K562 (cell line): Measurements from ENCODE around the gene ID1. TPM values are rescaled to one million over a fixed set of nuclear protein-coding genes. Genes with fewer than 3 reads are reported as not detected.

ENCODE experiments used
- HDAC3 ChIP-seq: fragments of 450-650 bp; IDR thresholded peaks from 2 replicates; pipeline ENCODE4 v1.6.1; 2018; ENCODE audit warnings: borderline replicate concordance, mild to moderate bottlenecking, moderate library complexity; ENCODE audit not compliant: partially characterized antibody
- HMG20B ChIP-seq: fragments of 250-450 bp; sonication (Bioruptor Pico); IDR thresholded peaks from 2 replicates; pipeline ENCODE4 v1.5.0; 2021; ENCODE audit warnings: mild to moderate bottlenecking
- PPARD ChIP-seq: fragments of 250-450 bp; sonication (Bioruptor Pico); IDR thresholded peaks from 2 replicates; pipeline ENCODE4 v1.8.0; 2022; ENCODE audit warnings: inconsistent platforms, mild to moderate bottlenecking, moderate library complexity
- RHOXF2B ChIP-seq: fragments of 250-450 bp; sonication (Bioruptor Pico); conservative IDR thresholded peaks from 2 replicates; pipeline ENCODE4 v1.5.1; 2021
- SIN3B ChIP-seq: fragments of 450-650 bp; IDR thresholded peaks from 2 replicates; pipeline ENCODE4 v1.6.1; 2017; ENCODE audit warnings: low read depth, mild to moderate bottlenecking, moderate library complexity
- TCF3 ChIP-seq: sonication (generic); formaldehyde crosslinking; IDR thresholded peaks from 2 replicates; pipeline ENCODE4 v1.4.0; 2020; ENCODE audit warnings: mild to moderate bottlenecking, missing genetic modification reagents
- polyA plus RNA-seq, 8 experiments: library from polyadenylated mRNA; depleted of rRNA in 4 of 8; stranded (reverse) in 5 of 8; unstranded in 3 of 8; fragments of >200 nt; fragmentation: Nextera tagmentation in 2 of 8; fragmentation: Illumina TruSeq in 1 of 8; extraction: Ambion mirVana in 2 of 8; extraction: Trizol in 1 of 8; gene quantifications; 2 replicates each; pipeline versions ENCODE4 v1.2.1 to v1.2.3, GENCODE V29; 2011 to 2014; ENCODE audit warnings: inconsistent platforms in 1 of 8, missing spikeins in 1 of 8
- total RNA-seq, 7 experiments: library from RNA; depleted of rRNA in 6 of 7; stranded (reverse); fragments of >200 nt in 6 of 7; fragmentation: Illumina TruSeq in 2 of 7; extraction: Trizol in 2 of 7; gene quantifications; 2 replicates each; pipeline versions ENCODE4 v1.2.1 to v1.2.3, GENCODE V29; 2011 to 2021; ENCODE audit warnings: low replicate concordance in 1 of 7
- TF ChIP-seq, protein P1 (sequence below): fragments of 250-450 bp; sonication (Bioruptor Pico); IDR thresholded peaks from 2 replicates; pipeline ENCODE4 v1.4.0; 2020
- TF ChIP-seq, protein P2 (sequence below): fragments of 250-450 bp; sonication (Bioruptor Pico); IDR thresholded peaks from 2 replicates; pipeline ENCODE4 v1.5.0; 2021
- TF ChIP-seq, protein P3 (sequence below), 2 experiments: fragments of 450-650 bp; IDR thresholded peaks; 2 replicates each; pipeline ENCODE4 v1.6.1; 2016
- TF ChIP-seq, protein P4 (sequence below): fragments of 250-450 bp; sonication (Bioruptor Pico); IDR thresholded peaks from 2 replicates; pipeline ENCODE4 v1.4.0; 2020
- TF ChIP-seq, protein P5 (sequence below): fragments of 450-650 bp; IDR thresholded peaks from 2 replicates; pipeline ENCODE4 v1.6.1; 2016; ENCODE audit warnings: low read depth, mild to moderate bottlenecking, moderate library complexity
- TF ChIP-seq, protein P6 (sequence below): fragments of 250-450 bp; sonication (Bioruptor Pico); IDR thresholded peaks from 2 replicates; pipeline ENCODE4 v1.4.0; 2020; ENCODE audit warnings: mild to moderate bottlenecking, moderate library complexity

The ID1 gene
- total and polyA plus RNA-seq, 9 of the 15 experiments (the other 6 are each of a cell fraction or from before 2014, with no cell fraction given) = 1.4 to 358 (median 65.0) TPM

DNA sequence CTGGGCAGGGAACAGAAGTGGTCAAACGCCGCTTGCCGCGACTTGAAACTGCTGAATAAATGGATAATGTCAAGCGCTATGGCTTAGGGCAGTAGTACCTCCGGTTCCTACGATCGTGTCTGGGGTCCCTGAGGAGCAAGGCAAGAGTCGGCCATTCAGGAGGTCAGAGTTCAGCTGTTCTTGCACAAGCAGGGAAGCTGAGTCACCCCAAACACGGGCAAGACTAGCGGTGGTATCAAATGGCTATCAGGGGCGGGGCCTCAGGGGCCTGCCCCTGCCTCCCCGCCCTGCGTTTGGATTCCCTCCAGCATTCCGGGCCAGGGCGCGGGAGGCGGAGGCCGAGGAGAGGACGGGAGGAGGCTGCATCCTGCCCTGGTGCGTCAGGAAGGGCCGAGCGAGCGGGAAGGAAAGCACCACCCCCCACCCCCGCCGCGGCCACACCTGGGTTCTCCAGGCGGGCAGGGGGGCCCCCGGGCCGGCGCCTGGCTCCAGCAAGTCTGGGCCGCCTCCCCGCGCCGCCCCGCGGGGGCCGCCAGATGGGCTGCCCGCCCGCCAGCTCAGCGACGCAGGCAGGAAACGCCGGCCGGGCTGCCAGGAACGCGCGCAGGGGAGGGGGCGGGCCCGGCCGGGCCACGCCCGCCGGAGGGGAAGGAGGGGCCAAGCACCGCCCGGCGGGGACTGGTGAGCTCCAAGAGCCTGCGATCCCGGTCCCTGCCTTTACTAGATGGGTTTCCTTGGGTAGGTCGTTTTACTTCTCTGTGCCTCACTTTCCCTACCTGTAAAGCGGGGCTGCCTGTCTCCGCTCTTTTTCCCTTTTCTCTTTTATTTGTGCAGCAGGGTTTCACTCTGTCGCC lies 32.2 kb upstream of the ID1 start (continued):
- TF ChIP-seq, protein P1, sequence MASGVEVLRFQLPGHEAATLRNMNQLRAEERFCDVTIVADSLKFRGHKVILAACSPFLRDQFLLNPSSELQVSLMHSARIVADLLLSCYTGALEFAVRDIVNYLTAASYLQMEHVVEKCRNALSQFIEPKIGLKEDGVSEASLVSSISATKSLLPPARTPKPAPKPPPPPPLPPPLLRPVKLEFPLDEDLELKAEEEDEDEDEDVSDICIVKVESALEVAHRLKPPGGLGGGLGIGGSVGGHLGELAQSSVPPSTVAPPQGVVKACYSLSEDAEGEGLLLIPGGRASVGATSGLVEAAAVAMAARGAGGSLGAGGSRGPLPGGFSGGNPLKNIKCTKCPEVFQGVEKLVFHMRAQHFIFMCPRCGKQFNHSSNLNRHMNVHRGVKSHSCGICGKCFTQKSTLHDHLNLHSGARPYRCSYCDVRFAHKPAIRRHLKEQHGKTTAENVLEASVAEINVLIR = peak; percentile 24; the same call in 1 of the 2 replicates
- TF ChIP-seq, protein P2, sequence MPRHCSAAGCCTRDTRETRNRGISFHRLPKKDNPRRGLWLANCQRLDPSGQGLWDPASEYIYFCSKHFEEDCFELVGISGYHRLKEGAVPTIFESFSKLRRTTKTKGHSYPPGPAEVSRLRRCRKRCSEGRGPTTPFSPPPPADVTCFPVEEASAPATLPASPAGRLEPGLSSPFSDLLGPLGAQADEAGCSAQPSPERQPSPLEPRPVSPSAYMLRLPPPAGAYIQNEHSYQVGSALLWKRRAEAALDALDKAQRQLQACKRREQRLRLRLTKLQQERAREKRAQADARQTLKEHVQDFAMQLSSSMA = peak; percentile 72; the same call in 1 of the 2 replicates
- TF ChIP-seq RHOXF2B (CRISPR knock-in tag) (no peak; the same call in 1 of the 2 replicates), HMG20B (CRISPR knock-in tag) (no peak), SIN3B (peak; percentile 76), PPARD (CRISPR knock-in tag) (no peak), TCF3 (CRISPR knock-in tag) (peak; percentile 42), HDAC3 (no peak)
- TF ChIP-seq, protein P3, sequence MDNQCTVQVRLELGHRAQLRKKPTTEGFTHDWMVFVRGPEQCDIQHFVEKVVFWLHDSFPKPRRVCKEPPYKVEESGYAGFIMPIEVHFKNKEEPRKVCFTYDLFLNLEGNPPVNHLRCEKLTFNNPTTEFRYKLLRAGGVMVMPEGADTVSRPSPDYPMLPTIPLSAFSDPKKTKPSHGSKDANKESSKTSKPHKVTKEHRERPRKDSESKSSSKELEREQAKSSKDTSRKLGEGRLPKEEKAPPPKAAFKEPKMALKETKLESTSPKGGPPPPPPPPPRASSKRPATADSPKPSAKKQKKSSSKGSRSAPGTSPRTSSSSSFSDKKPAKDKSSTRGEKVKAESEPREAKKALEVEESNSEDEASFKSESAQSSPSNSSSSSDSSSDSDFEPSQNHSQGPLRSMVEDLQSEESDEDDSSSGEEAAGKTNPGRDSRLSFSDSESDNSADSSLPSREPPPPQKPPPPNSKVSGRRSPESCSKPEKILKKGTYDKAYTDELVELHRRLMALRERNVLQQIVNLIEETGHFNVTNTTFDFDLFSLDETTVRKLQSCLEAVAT (IDR thresholded peaks at IDR 0.05) = peak; percentile 48 to 60; a peak in 1 of 4 replicates
- TF ChIP-seq, protein P4, sequence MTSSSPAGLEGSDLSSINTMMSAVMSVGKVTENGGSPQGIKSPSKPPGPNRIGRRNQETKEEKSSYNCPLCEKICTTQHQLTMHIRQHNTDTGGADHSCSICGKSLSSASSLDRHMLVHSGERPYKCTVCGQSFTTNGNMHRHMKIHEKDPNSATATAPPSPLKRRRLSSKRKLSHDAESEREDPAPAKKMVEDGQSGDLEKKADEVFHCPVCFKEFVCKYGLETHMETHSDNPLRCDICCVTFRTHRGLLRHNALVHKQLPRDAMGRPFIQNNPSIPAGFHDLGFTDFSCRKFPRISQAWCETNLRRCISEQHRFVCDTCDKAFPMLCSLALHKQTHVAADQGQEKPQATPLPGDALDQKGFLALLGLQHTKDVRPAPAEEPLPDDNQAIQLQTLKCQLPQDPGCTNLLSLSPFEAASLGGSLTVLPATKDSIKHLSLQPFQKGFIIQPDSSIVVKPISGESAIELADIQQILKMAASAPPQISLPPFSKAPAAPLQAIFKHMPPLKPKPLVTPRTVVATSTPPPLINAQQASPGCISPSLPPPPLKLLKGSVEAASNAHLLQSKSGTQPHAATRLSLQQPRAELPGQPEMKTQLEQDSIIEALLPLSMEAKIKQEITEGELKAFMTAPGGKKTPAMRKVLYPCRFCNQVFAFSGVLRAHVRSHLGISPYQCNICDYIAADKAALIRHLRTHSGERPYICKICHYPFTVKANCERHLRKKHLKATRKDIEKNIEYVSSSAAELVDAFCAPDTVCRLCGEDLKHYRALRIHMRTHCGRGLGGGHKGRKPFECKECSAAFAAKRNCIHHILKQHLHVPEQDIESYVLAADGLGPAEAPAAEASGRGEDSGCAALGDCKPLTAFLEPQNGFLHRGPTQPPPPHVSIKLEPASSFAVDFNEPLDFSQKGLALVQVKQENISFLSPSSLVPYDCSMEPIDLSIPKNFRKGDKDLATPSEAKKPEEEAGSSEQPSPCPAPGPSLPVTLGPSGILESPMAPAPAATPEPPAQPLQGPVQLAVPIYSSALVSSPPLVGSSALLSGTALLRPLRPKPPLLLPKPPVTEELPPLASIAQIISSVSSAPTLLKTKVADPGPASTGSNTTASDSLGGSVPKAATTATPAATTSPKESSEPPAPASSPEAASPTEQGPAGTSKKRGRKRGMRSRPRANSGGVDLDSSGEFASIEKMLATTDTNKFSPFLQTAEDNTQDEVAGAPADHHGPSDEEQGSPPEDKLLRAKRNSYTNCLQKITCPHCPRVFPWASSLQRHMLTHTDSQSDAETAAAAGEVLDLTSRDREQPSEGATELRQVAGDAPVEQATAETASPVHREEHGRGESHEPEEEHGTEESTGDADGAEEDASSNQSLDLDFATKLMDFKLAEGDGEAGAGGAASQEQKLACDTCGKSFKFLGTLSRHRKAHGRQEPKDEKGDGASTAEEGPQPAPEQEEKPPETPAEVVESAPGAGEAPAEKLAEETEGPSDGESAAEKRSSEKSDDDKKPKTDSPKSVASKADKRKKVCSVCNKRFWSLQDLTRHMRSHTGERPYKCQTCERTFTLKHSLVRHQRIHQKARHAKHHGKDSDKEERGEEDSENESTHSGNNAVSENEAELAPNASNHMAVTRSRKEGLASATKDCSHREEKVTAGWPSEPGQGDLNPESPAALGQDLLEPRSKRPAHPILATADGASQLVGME (CRISPR knock-in tag) = 0 out of 2 replicates have a peak, but pooled peaks have one; percentile 8
- TF ChIP-seq, protein P5, sequence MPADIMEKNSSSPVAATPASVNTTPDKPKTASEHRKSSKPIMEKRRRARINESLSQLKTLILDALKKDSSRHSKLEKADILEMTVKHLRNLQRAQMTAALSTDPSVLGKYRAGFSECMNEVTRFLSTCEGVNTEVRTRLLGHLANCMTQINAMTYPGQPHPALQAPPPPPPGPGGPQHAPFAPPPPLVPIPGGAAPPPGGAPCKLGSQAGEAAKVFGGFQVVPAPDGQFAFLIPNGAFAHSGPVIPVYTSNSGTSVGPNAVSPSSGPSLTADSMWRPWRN = 0 out of 2 replicates have a peak, but pooled peaks have one; percentile 24
- TF ChIP-seq, protein P6, sequence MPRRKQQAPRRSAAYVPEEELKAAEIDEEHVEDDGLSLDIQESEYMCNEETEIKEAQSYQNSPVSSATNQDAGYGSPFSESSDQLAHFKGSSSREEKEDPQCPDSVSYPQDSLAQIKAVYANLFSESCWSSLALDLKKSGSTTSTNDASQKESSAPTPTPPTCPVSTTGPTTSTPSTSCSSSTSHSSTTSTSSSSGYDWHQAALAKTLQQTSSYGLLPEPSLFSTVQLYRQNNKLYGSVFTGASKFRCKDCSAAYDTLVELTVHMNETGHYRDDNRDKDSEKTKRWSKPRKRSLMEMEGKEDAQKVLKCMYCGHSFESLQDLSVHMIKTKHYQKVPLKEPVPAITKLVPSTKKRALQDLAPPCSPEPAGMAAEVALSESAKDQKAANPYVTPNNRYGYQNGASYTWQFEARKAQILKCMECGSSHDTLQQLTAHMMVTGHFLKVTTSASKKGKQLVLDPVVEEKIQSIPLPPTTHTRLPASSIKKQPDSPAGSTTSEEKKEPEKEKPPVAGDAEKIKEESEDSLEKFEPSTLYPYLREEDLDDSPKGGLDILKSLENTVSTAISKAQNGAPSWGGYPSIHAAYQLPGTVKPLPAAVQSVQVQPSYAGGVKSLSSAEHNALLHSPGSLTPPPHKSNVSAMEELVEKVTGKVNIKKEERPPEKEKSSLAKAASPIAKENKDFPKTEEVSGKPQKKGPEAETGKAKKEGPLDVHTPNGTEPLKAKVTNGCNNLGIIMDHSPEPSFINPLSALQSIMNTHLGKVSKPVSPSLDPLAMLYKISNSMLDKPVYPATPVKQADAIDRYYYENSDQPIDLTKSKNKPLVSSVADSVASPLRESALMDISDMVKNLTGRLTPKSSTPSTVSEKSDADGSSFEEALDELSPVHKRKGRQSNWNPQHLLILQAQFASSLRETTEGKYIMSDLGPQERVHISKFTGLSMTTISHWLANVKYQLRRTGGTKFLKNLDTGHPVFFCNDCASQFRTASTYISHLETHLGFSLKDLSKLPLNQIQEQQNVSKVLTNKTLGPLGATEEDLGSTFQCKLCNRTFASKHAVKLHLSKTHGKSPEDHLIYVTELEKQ (CRISPR knock-in tag) = no peak
